MM.1S (cell line): ENCODE data around the gene CXCR5.

Experiments used
- EZH2 ChIP-seq: fragments of 300-600 bp; sonication (generic); optimal IDR thresholded peaks from 2 replicates; pipeline ENCODE3; 2017; ENCODE audit warnings: low read depth, mild to moderate bottlenecking, antibody characterized with exemption, low read length, mixed read lengths
- TF ChIP-seq, protein P1 (sequence below): fragments of 300-600 bp; sonication (generic); IDR thresholded peaks from 2 replicates; pipeline ENCODE4 v1.5.1; 2016; ENCODE audit warnings: antibody characterized with exemption, low read length, mixed read lengths

DNA sequence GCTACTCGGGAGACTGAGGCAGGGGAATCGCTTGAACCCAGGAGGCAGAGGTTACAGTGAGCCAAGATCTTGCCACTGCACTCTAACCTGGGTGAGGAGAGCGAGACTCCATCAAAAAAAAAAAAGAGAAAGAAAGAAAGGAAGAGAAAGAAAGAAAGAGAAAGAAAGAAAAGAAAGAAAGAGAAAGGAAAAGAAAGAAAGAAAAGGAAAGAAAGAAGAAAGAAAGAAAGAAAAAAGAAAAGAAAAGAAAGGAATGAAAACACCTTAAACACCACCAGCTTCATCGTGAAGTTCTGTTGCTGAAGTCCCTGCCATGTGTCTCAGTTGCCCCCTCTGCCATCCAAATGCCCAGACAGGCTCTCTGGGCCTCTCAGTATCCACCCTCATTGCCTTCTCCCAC lies 9.9 kb upstream of the CXCR5 start:
- TF ChIP-seq, protein P1, sequence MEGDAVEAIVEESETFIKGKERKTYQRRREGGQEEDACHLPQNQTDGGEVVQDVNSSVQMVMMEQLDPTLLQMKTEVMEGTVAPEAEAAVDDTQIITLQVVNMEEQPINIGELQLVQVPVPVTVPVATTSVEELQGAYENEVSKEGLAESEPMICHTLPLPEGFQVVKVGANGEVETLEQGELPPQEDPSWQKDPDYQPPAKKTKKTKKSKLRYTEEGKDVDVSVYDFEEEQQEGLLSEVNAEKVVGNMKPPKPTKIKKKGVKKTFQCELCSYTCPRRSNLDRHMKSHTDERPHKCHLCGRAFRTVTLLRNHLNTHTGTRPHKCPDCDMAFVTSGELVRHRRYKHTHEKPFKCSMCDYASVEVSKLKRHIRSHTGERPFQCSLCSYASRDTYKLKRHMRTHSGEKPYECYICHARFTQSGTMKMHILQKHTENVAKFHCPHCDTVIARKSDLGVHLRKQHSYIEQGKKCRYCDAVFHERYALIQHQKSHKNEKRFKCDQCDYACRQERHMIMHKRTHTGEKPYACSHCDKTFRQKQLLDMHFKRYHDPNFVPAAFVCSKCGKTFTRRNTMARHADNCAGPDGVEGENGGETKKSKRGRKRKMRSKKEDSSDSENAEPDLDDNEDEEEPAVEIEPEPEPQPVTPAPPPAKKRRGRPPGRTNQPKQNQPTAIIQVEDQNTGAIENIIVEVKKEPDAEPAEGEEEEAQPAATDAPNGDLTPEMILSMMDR = no peak
- TF ChIP-seq EZH2 = no peak
